Measurements from ENCODE around the gene STXBP6.

STXBP6 gene

DNA sequence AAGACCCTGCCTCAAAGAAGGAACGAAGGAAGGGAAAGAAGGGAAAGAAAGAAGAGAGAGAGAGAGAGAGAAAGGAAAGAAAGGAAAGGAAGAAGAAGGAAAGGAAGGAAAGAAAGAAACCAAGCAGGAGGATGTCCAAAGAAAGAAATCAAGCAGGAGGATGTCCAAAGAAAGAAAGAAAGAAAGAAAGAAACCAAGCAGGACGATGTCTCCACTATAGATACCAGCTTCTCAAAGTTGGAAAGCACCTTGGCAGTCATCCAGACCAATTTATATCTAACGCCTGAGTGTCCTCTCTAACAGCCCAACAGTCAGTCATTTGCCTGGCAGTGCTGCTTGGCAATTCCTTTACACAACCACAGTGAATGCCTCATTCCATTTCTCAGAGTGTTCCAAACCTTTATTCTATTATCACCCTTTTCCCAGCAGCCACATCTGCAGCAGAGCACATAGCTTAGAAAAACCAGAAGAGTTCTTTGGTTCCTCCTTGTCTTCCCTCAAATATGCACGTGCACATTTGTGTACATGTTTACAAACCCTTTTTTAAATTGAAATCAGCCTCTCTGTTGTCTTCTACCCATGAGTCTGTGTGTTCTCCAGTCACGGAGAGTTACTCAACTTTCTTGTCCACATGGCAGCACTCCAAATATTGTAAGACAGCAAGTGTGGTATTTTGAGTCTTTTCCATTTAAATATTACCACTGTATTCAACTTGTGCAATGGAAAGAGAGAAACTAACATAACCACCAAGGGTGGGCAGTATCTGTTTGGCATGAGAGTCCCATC, 138.4 kb downstream of the STXBP6 start:
- DNase-seq: no peak

DNA sequence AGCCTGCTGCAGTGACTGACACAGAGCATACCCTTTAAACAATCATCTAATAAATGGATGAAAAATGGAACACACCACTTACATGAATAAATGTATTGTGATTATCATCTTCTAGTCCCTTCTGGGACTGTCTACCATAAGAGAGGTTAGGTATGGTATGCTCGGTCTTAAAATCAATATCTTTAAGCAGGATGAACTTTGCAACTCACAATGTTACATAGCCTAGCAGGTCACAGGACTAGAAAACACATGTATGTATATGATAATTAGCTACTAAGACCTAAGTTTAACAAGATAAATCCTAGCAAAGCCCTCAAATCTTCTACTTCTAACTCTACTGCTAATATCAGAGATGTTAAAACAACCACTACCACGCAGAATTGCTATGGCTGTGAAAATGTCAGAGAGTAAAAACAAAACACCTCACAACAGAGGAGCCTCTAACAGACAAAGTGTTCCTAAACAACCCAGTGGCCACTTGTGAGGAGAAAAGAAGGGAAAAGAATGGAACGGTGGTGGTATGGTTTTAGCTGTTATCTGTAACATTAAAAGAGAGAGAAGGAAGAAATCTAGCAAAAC, 139.4 kb downstream of the STXBP6 start:
- DNase-seq: no peak

DNA sequence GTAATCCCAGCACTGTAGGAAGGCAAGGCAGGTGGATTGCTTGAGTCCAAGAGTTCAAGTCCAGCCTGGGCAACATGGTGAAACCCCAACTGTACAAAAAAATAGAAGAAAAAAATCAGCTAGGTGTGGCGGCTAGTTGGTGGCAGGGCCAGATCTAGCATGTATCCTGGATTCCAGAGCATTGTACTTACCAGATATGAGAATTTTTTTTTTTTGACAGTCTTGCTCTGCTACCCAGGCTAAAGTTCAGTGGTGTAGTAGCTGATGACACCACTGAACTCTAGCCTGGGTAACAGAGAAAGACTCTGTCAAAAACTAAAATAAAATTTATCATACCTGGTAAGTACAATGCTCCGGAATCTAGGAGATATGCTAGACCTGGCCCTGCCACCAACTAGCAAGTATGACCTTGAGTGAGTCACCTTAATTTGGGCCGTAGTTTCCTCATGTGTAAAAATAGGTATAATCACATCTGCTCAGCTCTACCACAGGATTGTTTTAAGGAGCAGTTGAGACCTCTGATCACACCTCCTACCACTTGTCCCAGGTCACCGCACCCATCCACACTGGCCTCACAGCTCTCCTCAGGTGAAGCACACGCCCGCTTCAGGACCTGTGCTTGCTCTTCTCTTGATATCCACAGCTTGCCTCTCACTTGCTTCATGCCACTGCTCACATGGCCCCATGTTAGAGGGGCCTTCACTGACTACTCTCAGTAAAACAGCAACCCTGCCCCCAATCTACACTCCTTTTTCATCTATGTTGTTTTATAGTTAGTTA, 140.2 kb downstream of the STXBP6 start:
- no peak for DNase-seq

DNA sequence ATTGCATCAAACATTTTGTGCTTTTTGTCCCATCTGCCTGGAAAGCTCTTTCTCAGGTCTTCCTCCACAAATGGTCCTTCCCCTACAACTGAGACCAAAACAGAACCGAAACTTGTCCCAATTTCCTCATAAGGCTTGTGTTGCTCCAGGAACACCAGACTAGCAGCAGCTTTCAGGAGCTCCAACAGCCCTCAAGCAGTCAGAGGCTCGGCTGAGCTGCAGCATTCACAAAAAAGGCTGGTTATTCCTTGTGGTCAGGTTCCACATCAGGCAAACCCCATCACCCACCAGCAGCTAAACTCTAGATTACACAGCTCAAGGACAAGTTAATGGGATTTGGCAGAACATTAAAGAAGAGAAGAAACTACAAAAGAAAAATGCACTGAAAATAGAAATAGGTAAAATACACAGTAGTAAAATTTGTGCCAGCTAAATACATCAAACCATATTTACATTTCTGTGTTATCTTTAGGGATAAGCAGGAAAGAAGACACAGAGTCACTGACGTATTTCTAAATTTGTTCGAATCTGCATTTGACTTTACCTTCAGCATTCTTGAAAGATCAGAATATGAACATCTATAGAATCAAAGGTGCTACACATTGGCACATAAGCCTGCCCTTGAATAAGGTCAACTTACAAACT, 141.2 kb downstream of the STXBP6 start:
- DNase-seq: no peak

DNA sequence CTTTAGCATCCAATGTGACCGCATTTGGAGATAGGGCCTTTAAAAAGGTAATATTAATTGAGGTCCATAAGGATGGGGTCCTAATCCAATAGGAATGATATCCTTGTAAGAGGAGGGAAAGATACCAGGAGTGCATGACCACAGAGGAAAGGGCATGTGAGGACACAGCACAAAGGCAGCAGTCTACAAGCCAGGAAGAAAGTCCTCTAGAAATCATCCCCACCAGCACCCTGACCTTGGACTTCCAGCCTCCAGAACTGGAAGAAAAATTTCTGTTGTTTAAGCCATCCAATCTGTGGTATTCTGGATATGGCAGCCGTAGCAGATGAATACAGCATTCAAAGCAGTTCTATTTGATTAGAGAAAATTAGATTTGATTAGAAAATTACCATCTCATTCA, 145.4 kb downstream of the STXBP6 start:
- DNase-seq: no peak

DNA sequence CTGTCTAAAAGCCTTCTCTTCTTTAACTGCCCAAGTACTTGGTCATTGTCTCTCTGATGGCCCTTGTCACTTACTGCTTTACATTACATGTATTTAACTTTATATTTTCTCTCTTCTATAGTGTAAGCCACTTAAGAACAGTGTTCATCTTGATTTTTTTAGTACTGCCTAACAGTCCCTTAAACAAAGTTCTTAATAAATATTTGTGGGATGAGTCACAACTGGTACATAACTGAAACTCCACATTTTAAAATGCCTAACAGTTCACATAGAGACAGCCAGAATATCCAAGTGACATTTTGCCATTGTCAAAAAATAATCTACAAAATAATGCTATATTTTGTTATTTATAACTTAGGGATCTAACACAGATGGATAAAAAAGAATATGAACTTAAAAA, 146.6 kb downstream of the STXBP6 start:
- DNase-seq: no peak

DNA sequence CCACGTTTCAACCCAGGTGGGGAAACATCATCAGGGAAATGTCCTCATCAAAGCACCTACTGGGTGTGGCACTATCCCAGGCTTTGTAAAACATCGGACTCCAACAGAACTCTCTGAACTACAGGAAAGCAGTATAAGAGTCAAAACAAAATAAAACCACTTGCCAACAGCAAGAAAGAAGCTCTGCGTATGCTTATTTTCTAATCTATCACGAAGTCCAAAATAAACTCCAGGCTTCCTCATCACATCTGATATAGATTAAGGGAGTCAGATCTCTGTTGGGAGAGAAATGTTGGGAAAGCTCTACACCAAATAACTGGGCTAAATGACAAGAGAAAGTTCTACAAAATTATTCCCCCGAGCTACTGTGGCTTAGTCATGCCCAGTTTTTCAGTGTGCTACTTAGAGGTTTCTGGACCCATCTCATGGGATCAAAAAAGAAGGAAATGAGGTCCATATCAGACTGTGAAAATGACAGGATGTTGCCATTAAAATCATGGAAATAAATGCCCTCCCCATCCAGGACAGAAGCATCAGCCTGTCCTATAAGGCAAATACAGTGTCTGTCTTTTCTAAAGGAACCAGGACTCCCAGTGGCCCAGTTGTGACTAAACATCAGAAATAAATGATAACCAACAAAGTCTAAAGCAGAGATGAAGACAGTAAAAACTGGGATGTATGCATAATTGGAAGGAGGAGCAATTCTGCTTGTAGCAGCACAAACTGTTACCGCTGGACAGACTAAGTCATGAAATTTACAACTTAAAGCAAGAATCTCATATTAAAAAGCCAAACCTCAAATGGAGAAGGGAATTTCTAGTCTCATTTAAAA, 149.5 kb downstream of the STXBP6 start:
- no peak for DNase-seq

DNA sequence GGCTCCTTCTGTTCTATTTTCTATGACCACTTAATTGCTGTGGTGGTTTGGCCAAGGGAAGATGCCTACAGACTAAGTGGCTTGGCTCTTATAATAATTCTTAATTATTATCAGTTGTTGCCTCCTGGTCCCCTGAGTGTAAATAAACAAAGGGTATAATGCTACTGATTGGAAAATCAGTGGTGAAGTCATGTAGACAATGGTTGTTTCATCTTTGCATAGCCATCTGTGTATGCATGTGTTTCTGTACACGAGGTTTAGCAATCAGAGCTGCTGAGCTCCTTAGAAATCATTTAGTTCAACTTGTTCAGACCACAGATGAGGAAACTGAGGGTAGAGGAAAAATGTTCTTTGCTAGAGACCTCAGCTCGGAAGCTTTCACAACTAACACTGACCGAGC, 152.2 kb downstream of the STXBP6 start:
- DNase-seq: no peak

DNA sequence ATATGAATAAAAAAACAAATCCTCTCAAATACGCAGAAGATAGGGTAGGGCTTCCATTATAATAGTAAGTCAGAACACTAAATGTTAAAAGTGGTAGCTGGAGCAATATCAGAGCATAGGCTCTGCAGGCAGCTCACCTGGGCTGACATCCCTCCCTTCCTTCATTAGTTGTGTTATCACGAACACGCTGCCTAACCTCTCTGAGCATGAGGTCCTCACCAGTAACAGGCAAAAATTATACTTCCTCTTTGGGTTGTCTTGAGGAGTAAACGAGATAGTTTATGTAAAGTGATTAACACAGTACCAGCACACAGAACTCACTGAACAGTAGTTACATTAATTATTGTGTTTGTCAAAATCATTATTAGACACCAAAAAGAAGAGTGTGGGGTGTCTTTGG, 154.3 kb downstream of the STXBP6 start:
- DNase-seq: no peak

DNA sequence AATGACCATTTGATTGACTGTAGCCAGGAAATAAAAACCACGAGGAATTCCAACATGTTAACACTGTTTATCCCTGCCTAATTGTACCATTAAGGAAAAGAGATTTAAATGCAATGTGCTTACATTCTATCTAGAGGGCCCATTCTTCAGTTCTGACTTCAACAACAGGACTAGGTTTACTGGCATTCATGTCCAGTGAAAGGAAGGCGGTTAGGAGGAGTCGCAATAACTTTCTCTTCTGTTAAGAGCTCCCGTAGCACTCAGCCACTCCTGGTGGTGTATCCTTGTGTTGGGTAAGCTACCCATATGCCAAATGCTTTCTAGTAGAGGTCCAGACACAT, 154.7 kb downstream of the STXBP6 start:
- DNase-seq: no peak

DNA sequence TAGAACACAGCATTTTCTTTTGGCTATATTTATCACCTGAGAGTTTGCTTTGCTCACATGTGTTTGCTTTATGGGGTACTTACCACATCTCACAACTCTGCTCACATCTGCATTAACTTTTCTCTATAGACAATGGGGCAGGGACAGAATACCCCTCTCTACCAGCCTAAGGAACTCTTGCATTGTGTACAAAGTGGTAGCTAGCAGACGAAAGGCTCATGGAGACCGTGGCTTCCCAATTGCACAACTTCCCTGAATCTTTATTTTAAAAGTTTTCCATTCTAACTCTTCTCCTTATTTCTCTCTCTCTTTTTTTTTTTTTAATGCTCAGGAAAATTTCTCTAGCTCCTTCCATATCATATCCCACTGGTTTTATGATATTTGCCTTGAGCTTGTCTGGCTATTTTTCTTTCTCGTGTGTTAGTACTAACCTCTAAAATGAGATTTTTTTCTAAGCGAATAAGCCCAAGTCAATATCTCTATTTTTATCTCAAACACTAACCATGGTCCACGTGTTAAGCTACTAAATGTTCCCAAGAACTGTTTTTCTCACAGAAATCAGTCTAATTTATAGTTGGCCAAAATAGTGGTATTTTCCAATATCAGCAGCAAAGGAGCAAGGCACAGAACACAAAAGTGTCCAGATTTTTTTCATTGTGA, 155.2 kb downstream of the STXBP6 start:
- DNase-seq: no peak

DNA sequence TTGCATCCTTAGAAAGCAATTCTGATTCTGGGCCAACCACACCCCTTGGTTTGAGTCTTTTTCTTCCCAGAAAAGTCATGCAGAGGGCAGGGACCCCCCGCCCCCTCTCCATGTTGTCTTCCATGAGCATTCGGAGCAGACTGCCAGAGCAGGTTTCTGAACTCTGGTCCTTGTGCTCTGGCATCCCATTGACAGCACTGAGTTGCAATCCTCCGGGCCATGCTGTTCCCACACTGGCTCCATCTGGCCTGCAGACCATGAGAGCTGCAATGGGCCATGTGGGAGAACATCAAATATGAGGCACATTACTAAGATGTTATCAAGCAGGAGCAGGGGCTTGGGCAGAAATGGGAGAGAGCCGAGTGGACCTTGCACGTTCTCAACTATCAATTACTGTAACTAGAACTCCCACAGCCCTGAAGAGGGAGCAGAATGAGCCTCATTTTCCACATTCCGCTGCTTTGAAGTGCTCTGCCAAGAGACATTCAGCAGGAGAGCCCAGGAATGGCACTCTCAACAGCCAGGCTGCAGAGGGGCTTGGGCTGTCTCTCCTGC, 157.4 kb downstream of the STXBP6 start:
- DNase-seq: no peak

DNA sequence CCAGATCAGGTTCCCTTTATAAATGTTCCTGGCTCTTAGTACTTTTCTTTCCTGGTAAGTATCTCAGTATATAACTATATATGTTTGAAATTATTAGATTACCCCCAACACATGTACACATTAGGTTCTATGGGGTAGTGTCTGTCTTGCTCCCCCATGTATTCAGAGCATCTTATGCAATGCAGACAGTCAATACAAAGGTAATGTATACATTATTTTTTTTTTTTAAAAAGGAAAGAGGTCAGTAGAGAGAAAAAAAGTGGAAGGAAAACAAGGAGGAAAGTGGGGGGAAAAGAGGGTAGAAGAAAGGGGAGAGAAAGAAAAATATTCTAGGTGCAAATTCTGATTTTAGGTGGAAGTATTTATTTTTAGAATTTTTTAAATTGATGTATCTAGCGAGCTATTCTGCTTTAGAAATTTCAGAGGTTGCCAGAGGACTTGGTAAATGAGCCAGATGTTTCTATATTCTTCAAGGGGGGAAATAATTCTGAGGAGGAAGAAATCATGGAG, 157.9 kb downstream of the STXBP6 start:
- DNase-seq: no peak

DNA sequence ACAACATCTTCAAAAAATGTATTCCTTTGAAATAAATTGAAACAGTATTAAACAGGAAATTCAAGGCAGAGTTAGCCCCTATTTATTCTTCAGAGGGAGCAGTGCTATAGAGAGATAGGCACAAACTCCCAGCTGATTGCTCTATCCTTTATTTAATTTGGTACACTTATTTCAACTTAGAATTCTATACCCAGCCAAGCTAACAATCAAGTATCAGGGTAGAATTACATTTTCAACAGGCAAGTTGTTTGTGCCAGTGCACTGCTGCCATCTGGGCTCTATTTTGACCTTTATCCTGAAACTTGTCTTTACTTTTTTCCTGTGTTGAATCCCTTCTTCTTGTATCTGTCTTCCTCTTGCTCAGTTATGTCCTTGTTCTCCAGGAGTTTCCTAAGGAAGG, 159.2 kb downstream of the STXBP6 start:
- no peak for DNase-seq

DNA sequence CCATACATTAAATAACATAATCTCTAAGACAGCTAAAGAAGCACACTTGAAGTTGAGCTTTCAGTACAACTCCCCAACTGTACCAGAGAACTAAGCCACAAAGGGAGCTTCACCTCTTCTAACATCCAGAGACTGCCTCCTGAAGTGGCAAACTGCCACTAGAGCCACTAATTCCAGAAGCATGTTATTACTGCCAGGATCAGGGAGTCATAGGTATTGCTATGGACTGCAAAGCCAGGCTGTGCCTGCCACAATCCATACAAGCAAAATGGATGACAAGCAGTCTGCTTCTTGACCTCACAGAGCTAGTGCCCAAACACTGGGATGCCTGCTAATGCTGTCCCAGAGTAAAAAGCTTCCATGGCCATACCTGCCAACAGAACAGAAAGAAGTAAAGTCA, 160.1 kb downstream of the STXBP6 start:
- DNase-seq: no peak

DNA sequence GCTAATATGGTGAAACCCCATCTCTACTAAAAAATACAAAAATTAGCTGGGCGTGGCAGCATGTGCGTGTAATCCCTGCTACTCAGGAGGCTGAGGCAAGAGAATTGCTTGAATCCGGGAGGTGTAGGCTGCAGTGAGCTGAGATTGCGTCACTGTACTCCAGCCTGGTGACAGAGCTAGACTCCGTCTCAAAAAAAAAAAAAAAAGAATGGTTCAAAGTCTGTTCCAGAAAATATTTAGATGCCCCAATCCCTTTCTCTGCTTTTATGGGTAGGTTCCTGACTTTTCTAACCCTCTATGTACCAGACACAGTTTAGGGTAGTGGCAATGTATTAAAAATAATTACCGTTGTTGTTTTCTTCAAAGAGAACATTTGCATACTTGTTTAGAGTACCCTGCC, 161.4 kb downstream of the STXBP6 start:
- DNase-seq: no peak

DNA sequence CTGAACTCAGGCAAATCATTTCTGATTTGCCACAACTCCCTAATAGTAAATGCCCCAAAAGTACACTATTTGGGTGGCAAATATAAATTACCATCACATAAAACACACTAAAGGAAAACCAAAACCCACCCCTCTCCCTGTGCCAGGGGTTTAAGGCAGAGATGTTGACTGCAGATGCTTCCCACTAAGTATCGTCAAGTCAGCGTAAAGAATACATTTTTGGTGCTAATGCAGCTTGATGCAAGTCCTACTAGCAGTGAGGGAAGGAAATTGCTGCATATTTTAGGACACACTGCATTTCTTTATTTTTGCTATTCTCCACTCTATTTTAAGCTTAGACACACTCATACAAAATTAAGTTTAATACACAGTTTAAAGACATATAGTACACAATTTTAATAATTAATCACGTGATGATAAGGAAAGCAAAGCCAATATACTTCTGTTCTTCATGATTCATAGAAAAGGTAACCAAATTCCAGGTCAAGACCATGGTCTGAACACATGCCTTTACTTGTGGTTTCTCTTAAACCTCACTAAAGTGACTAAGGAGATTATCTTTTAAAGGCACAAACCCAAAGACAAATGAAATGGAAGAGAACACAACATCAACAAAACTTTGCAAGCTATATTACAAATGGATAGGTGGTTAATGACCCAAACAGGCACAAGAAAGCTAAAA, 162.2 kb downstream of the STXBP6 start:
- no peak for DNase-seq

DNA sequence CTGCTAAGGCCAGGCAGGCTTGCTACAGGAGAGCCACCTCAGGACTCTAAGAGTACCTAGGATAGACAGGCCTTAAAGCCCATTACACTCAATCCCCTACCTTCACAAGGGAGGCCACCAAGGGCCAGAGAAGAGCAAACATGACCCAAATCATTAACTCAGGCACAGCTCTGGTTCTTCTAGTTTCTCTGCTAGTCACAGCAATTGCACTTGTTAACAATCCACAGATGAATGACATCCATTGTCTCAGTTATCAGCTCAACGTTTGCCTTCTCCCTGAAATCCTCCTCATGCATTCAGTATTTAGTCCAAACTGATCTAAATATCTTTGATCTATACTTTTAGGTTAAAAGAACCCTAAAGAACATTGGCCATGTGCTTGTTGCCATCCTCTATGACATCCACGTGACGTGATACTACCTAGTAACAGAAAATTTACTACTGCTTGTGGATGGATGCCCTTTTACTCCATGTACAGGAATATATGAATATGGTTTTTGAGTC, 164.5 kb downstream of the STXBP6 start:
- DNase-seq: no peak

DNA sequence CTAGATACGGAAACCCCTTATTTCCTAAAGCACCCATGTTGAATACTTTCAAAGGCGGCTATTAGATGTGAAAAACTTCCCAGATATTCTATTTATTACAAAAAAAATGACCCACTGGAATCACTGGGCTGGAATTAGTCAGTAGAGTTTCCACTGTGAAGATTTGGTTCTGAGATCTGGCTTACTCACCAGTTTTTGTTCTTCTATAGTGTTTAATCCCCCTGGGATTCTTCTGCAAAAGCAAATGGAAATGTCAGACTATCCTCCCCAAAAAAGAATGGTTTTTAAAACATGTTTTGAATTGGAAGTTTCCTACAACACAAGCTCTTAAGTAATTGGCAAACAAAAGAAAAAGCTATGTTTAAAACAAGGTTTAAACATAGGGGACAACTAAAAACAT, 166.4 kb downstream of the STXBP6 start:
- DNase-seq: no peak

DNA sequence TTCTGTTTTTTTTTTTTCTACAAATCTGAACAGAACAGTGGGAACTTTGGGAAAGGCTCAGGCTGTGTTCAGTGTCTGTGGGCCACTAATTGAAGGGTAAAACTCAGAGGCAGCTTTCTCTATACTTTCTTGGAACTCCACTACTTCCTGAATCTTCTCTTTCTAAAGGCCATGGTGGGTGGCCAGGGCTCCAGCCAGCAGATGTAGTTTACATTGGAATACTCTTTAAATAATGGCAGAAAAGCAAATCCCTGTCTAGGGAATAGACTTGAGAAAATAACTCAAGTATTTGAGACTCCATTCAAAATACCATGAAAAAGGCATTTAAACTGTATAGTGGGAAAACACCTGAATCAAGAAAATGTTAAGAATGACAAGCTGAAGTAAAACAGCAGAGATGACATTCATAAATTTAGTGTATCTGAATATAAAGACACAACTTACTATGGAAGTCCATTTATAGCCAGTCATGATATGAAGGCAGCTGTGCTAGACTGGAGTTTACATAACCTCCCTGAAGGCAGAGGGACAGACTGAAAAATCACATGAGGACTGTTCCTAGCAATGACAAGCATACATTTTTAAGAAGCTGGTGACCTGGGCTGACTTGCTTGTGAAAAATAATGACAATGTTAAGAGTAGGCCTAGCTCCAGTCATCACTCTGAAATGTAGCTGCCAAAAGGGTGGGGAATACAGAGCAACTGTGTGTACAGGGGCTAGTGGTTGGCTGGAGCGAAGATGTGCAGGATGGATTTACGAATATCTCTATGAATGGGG, 168.6 kb downstream of the STXBP6 start:
- no peak for DNase-seq

Measured in NCI-H1092 treated with DMSO at 0.1 percent for 48 hours (cell line).